Measurements from ENCODE around the gene PARP2.
"Not testable (repeated sequence)": the region's sequence is repeated elsewhere in the genome, so short reads cannot be mapped to it uniquely, and the experiment has no call there.

PARP2 gene

GRCh38 chr14:20332788-20333493, 10.5 kb upstream of the PARP2 start, which contains the start of gene CCNB1IP1:
Gene CCNB1IP1 (minus strand): TSS chr14:20333279. CDS start chr14:20316523, 16,756 bp downstream.
- H3K36me3 Mint-ChIP-seq (ENCODE audit: low read depth), result peaks cover 7% of the 10 kb centered on the region
- peaks cover 19% of the 10 kb centered on the region for H3K4me1 Mint-ChIP-seq (ENCODE audit: low read depth)
- H3K4me3 Mint-ChIP-seq, result peak within 1 kb of the TSS; percentile 90
- intact Hi-C loops (cut with micrococcal nuclease), result no loop called here
- H3K27me3 Mint-ChIP-seq, result peaks cover 3% of the 10 kb centered on the region
- H3K9me3 Mint-ChIP-seq, result no peaks in the 10 kb centered on the region
- peak within 1 kb of the TSS; percentile 83 for H3K27ac Mint-ChIP-seq

GRCh38 chr14:20333494-20333841, 10.0 kb upstream of the PARP2 start:
- Mint-ChIP-seq H3K4me3 (peak overlapping the region; percentile 90), H3K4me1 (ENCODE audit: low read depth) (peaks cover 19% of the 10 kb centered on the region), H3K27ac (peak overlapping the region; percentile 83), H3K27me3 (peaks cover 5% of the 10 kb centered on the region), H3K36me3 (ENCODE audit: low read depth) (peaks cover 7% of the 10 kb centered on the region), H3K9me3 (no peaks in the 10 kb centered on the region)
- intact Hi-C loops (cut with micrococcal nuclease), result no loop called here

DNA sequence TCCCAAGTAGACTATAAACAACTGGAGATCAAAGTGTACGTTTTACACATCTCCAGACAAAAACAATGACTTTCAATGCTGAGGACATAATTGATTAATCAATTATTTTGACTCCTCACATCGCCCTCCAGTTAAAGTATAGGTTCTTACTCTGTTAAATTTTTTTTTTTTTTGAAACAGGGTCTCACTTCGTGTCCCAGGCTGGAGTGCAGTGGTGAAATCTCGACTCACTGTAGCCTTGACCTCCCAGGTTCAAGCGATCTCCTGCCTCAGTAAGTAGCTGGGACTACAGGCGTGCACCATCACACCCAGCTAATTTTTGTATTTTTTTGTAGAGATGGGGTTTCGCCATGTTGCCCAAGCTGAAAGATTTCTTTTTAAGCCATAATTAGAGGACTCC, 9.4 kb upstream of the PARP2 start:
- H3K27ac Mint-ChIP-seq, result no peak overlapping the region
- H3K9me3 Mint-ChIP-seq, result no peaks in the 10 kb centered on the region
- H3K4me3 Mint-ChIP-seq, result no peak overlapping the region
- peaks cover 7% of the 10 kb centered on the region for H3K36me3 Mint-ChIP-seq (ENCODE audit: low read depth)
- intact Hi-C loops (cut with micrococcal nuclease), result no loop called here
- peaks cover 5% of the 10 kb centered on the region for H3K27me3 Mint-ChIP-seq
- H3K4me1 Mint-ChIP-seq (ENCODE audit: low read depth), result peaks cover 19% of the 10 kb centered on the region

- not testable (repeated sequence) for H3K4me3 Mint-ChIP-seq; H3K27me3 Mint-ChIP-seq; H3K27ac Mint-ChIP-seq; H3K9me3 Mint-ChIP-seq; H3K4me1 Mint-ChIP-seq (ENCODE audit: low read depth)
- intact Hi-C loops (cut with micrococcal nuclease), result loop anchor here (5.0 to 10.0 kb wide), 2 partner anchors 74 to 271 kb away; partner anchors contain the start of gene TEP1
- H3K36me3 Mint-ChIP-seq (ENCODE audit: low read depth), result peaks cover 12% of the 10 kb centered on the region
Measured at GRCh38 chr14:20341032-20341431, 2.4 kb upstream of the PARP2 start.

DNA sequence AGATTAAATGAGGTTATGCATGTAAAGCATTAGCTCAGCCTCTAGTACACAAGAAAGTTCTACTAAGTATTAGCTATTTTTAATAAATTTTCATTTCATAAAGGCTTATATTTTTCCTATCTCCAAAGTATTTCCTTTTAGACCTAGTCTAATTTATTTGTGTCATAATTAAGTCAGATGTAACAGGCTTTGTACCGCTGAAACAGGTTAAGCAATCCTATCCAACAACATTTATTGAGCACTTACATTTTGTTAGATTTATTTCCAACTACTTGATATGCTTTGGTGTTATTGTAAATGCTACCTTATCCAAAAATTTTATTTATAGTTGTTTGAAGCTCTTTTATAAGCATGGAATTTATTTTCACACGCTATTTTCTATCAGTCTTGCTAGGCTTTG, 1.8 kb upstream of the PARP2 start:
- Mint-ChIP-seq H3K9me3 (no peaks in the 10 kb centered on the region), H3K27me3 (peaks cover 5% of the 10 kb centered on the region), H3K27ac (peak overlapping the region; percentile 92), H3K4me1 (ENCODE audit: low read depth) (peaks cover 7% of the 10 kb centered on the region), H3K36me3 (ENCODE audit: low read depth) (peaks cover 16% of the 10 kb centered on the region), H3K4me3 (no peak overlapping the region)
- intact Hi-C loops (cut with micrococcal nuclease), result loop anchor here (2.0 to 10.0 kb wide), 4 partner anchors 73 to 343 kb away; partner anchors contain the start of genes APEX1, OSGEP, RNASE4 and TEP1

- Mint-ChIP-seq H3K4me3 (peak overlapping the region; percentile 82), H3K9me3 (no peaks in the 10 kb centered on the region), H3K36me3 (ENCODE audit: low read depth) (peaks cover 35% of the 10 kb centered on the region), H3K4me1 (ENCODE audit: low read depth) (peaks cover 7% of the 10 kb centered on the region), H3K27ac (peak overlapping the region; percentile 92), H3K27me3 (no peaks in the 10 kb centered on the region)
- intact Hi-C loops (cut with micrococcal nuclease), result loop anchor here (2.0 to 10.0 kb wide), 4 partner anchors 71 to 341 kb away; partner anchors contain the start of genes APEX1, OSGEP, RNASE4 and TEP1
Measured at GRCh38 chr14:20343862-20344220, 406 bp downstream of the PARP2 start.

DNA sequence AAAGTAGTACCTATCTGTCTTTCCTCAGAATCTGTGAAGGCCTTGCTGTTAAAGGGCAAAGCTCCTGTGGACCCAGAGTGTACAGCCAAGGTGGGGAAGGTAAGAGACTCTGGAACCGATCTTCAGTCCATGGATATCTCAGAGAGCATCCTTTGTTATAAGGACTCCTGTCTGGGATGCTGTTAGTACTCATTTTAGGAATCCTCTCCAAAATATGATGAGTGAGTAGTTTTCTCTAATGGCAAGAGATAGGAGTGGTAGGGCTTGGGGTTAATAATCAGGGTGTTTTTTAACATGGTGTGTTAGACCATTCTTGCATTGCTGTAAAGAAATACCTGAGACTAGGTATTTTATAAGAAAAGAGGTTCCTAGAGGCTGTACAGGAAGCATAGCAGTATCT, 1.9 kb downstream of the PARP2 start:
- H3K4me3 Mint-ChIP-seq, result no peak overlapping the region
- no peaks in the 10 kb centered on the region for H3K27me3 Mint-ChIP-seq
- no peak overlapping the region for H3K27ac Mint-ChIP-seq
- peaks cover 49% of the 10 kb centered on the region for H3K36me3 Mint-ChIP-seq (ENCODE audit: low read depth)
- intact Hi-C loops (cut with micrococcal nuclease), result loop anchor here (10.0 kb wide), 1 partner anchor 69 kb away; the partner anchor contains the start of gene TEP1
- no peaks in the 10 kb centered on the region for H3K9me3 Mint-ChIP-seq
- H3K4me1 Mint-ChIP-seq (ENCODE audit: low read depth), result peaks cover 7% of the 10 kb centered on the region

GRCh38 chr14:20346713-20347112, 3.3 kb downstream of the PARP2 start:
- no peak overlapping the region for H3K4me3 Mint-ChIP-seq
- peaks cover 7% of the 10 kb centered on the region for H3K4me1 Mint-ChIP-seq (ENCODE audit: low read depth)
- H3K36me3 Mint-ChIP-seq (ENCODE audit: low read depth), result peaks cover 60% of the 10 kb centered on the region
- intact Hi-C loops (cut with micrococcal nuclease), result loop anchor here (10.0 kb wide), 1 partner anchor 68 kb away; the partner anchor contains the start of gene TEP1
- H3K27me3 Mint-ChIP-seq, result no peaks in the 10 kb centered on the region
- no peaks in the 10 kb centered on the region for H3K9me3 Mint-ChIP-seq
- H3K27ac Mint-ChIP-seq, result no peak overlapping the region

- H3K4me1 Mint-ChIP-seq (ENCODE audit: low read depth), result peaks cover 7% of the 10 kb centered on the region
- H3K36me3 Mint-ChIP-seq (ENCODE audit: low read depth), result peaks cover 70% of the 10 kb centered on the region
- intact Hi-C loops (cut with micrococcal nuclease), result loop anchor here (10.0 kb wide), 1 partner anchor 67 kb away; the partner anchor contains the start of gene TEP1
Measured at GRCh38 chr14:20347747-20348146, 4.3 kb downstream of the PARP2 start.

DNA sequence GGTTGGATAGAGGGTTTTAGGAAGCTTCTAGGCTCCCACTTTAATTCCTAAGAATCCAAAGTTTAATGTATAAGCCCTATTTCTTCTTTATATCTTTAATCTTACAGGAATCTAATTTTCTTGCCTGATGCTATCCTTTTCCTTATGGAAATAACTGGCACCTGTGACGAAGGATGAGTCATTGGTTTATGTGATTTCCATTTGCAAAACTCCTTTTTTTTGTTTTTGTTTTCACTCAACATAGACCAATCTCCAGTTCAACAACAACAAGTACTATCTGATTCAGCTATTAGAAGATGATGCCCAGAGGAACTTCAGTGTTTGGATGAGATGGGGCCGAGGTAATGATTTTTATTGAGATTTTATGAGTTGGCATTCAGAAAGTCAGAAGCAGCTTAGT, 6.8 kb downstream of the PARP2 start:
- H3K36me3 Mint-ChIP-seq (ENCODE audit: low read depth), result peaks cover 90% of the 10 kb centered on the region
- H3K27me3 Mint-ChIP-seq, result no peaks in the 10 kb centered on the region
- H3K9me3 Mint-ChIP-seq, result no peaks in the 10 kb centered on the region
- intact Hi-C loops (cut with micrococcal nuclease), result no loop called here
- H3K4me3 Mint-ChIP-seq, result no peak overlapping the region
- H3K27ac Mint-ChIP-seq, result no peak overlapping the region
- H3K4me1 Mint-ChIP-seq (ENCODE audit: low read depth), result no peaks in the 10 kb centered on the region

More at GRCh38 chr14:20347747-20348146, 4.3 kb downstream of the PARP2 start:
- no peak overlapping the region for H3K27ac Mint-ChIP-seq
- H3K9me3 Mint-ChIP-seq, result no peaks in the 10 kb centered on the region
- no peak overlapping the region for H3K4me3 Mint-ChIP-seq
- H3K27me3 Mint-ChIP-seq, result no peaks in the 10 kb centered on the region

DNA sequence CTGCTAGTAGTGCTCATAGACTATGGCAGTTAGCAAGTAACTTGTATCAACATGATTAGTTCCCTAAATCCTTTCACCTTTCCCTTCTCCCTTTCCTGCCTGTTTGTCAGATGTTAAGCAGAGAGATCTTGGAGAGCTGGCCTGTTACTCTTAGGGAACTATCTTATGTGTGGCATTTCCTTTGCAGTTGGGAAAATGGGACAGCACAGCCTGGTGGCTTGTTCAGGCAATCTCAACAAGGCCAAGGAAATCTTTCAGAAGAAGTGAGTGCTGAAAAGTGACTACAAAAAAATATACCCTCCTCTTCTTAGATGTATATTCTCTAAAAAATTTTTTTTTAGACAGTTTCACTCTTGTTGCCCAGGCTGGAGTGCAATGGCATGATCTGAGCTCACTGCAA, 7.4 kb downstream of the PARP2 start:
- intact Hi-C loops (cut with micrococcal nuclease), result no loop called here
- H3K27me3 Mint-ChIP-seq, result no peaks in the 10 kb centered on the region
- H3K9me3 Mint-ChIP-seq, result no peaks in the 10 kb centered on the region
- H3K36me3 Mint-ChIP-seq (ENCODE audit: low read depth), result peaks cover 90% of the 10 kb centered on the region
- H3K4me1 Mint-ChIP-seq (ENCODE audit: low read depth), result no peaks in the 10 kb centered on the region
- no peak overlapping the region for H3K27ac Mint-ChIP-seq
- no peak overlapping the region for H3K4me3 Mint-ChIP-seq

DNA sequence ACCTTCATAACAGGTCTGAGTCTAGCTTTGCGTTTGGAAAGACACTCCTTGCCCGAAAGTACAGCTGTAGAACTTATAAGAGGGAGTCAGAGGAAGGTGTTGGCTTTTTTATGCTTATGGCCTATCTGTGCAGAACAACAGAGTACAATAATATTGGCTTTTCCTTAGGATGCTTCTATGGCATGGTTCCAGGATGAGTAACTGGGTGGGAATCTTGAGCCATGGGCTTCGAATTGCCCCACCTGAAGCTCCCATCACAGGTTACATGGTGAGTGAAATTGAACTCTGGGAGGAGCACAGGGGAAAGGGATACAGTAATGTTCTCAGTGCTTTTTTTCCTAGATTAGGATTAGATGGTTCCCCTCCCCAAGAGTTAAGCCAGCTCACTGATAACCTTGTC, 13.0 kb downstream of the PARP2 start:
- no peaks in the 10 kb centered on the region for H3K9me3 Mint-ChIP-seq
- peaks cover 86% of the 10 kb centered on the region for H3K36me3 Mint-ChIP-seq (ENCODE audit: low read depth)
- peaks cover 12% of the 10 kb centered on the region for H3K4me1 Mint-ChIP-seq (ENCODE audit: low read depth)
- no peaks in the 10 kb centered on the region for H3K27me3 Mint-ChIP-seq
- no peak overlapping the region for H3K27ac Mint-ChIP-seq
- H3K4me3 Mint-ChIP-seq, result no peak overlapping the region
- intact Hi-C loops (cut with micrococcal nuclease), result no loop called here

- Mint-ChIP-seq H3K36me3 (ENCODE audit: low read depth) (peaks cover 84% of the 10 kb centered on the region), H3K4me1 (ENCODE audit: low read depth) (peaks cover 12% of the 10 kb centered on the region), H3K27ac (peak overlapping the region; percentile 58)
- H3K9me3 Mint-ChIP-seq; H3K4me3 Mint-ChIP-seq; intact Hi-C loops (cut with micrococcal nuclease); H3K27me3 Mint-ChIP-seq: not testable (repeated sequence)
Measured at GRCh38 chr14:20358474-20358873, 15.0 kb downstream of the PARP2 start.

GRCh38 chr14:20365928-20366327, 22.5 kb downstream of the PARP2 start:
- Mint-ChIP-seq H3K27ac (no peak overlapping the region), H3K9me3 (no peaks in the 10 kb centered on the region), H3K4me3 (no peak overlapping the region), H3K4me1 (ENCODE audit: low read depth) (no peaks in the 10 kb centered on the region), H3K36me3 (ENCODE audit: low read depth) (peaks cover 97% of the 10 kb centered on the region), H3K27me3 (no peaks in the 10 kb centered on the region)
- intact Hi-C loops (cut with micrococcal nuclease), result no loop called here

DNA sequence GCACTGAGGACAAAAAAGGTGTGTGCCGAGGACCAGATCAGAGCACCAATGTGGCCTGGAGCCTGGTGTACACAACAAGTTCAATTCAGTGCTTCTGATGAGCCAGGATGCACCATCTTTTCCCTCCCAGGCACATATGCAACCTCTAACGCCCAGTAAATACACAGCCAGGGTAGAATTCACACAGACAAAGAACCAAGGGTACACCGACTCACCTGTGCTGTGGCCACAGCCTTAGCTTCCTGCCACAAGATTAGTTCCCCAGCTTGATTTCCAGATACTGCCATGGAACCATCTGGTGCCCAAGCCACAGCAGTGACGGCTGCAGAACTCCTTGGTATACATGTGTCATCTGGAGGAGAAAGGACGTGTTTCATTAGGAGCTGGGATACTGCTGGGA, 29.4 kb downstream of the PARP2 start:
- Mint-ChIP-seq H3K27me3 (no peaks in the 10 kb centered on the region), H3K36me3 (ENCODE audit: low read depth) (peaks cover 100% of the 10 kb centered on the region), H3K27ac (no peak overlapping the region), H3K4me1 (ENCODE audit: low read depth) (no peaks in the 10 kb centered on the region), H3K9me3 (no peaks in the 10 kb centered on the region), H3K4me3 (no peak overlapping the region)
- intact Hi-C loops (cut with micrococcal nuclease), result no loop called here
